ENCODE measurements around the gene PRR23E. TPM values are rescaled to one million over a fixed set of nuclear protein-coding genes. Genes with fewer than 3 reads are reported as not detected.

Gene PRR23E
- total and polyA plus RNA-seq, 2 experiments from 2014 or later: not detected

GRCh38 chr3:127150513-127151250 lies 42.2 kb upstream of the PRR23E start:
- Histone ChIP-seq H3K4me3 (no peak overlapping the region), H3K27me3 (ENCODE audit: insufficient read depth) (no peaks in the 10 kb centered on the region), H4K20me1 (replicated peaks; ENCODE audit: insufficient read depth) (no peaks in the 10 kb centered on the region), H2AFZ (no peak overlapping the region), H3K27ac (ENCODE audit: low read depth) (no peak overlapping the region), H3K4me2 (no peak overlapping the region), H3K9me2 (ENCODE audit: insufficient read depth) (peaks cover 3% of the 10 kb centered on the region; the same call in 1 of the 2 replicates), H3F3A (replicated peaks; ENCODE audit: low read depth) (no peaks in the 10 kb centered on the region), H3K36me3 (ENCODE audit: insufficient read depth) (no peaks in the 10 kb centered on the region), H3K4me1 (ENCODE audit: insufficient read depth) (no peaks in the 10 kb centered on the region), H3K79me2 (replicated peaks; ENCODE audit: insufficient read depth) (no peaks in the 10 kb centered on the region)
- peaks cover 5% of the 10 kb centered on the region for H3K9me3 Mint-ChIP-seq
- no peak overlapping the region for H3K27ac Mint-ChIP-seq
- no peaks in the 10 kb centered on the region; the same call in 2 of the 3 replicates for H3K36me3 Mint-ChIP-seq (ENCODE audit: low read depth)
- H3K27me3 Mint-ChIP-seq (ENCODE audit: insufficient read depth, low read depth, poor library complexity): peaks cover under 1% of the 10 kb centered on the region
- no peak overlapping the region for H3K4me3 Mint-ChIP-seq
- TF ChIP-seq JUNB (IDR thresholded peaks at IDR 0.05; ENCODE audit: unreplicated experiment): no peak
- H3K4me1 Mint-ChIP-seq: no peaks in the 10 kb centered on the region; the same call in 2 of the 3 replicates
- ATAC-seq: no peak
- no peak for DNase-seq (ENCODE audit: low spot score)

GRCh38 chr3:127151251-127151564 lies 41.7 kb upstream of the PRR23E start:
- TF ChIP-seq REST (IDR thresholded peaks at IDR 0.05; ENCODE audit: unreplicated experiment) (no peak), CTCF (conservative IDR thresholded peaks at IDR 0.05; ENCODE audit: low read depth in 2 of 2) (no peak), EZH2phosphoT487 (IDR thresholded peaks at IDR 0.05; ENCODE audit: unreplicated experiment) (no peak)
- H3K79me2 ChIP-seq (replicated peaks; ENCODE audit: insufficient read depth): no peaks in the 10 kb centered on the region
- peaks cover 3% of the 10 kb centered on the region; the same call in 1 of the 2 replicates for H3K9me2 ChIP-seq (ENCODE audit: insufficient read depth)
- no peaks in the 10 kb centered on the region for H3F3A ChIP-seq (replicated peaks; ENCODE audit: low read depth)
- H3K4me2 ChIP-seq: no peak overlapping the region
- no peak overlapping the region for H3K4me3 ChIP-seq
- Mint-ChIP-seq H3K27me3 (ENCODE audit: insufficient read depth, low read depth, poor library complexity) (peaks cover under 1% of the 10 kb centered on the region), H3K4me1 (no peaks in the 10 kb centered on the region; the same call in 2 of the 3 replicates), H3K27ac (no peak overlapping the region; the same call in 1 of the 2 replicates), H3K9me3 (no peaks in the 10 kb centered on the region), H3K4me3 (no peak overlapping the region), H3K36me3 (ENCODE audit: low read depth) (no peaks in the 10 kb centered on the region)
- no peaks in the 10 kb centered on the region for H3K36me3 ChIP-seq (ENCODE audit: insufficient read depth)
- no peaks in the 10 kb centered on the region for H3K4me1 ChIP-seq (ENCODE audit: insufficient read depth)
- DNase-seq (ENCODE audit: low spot score) (no peak), ATAC-seq (no peak)
- H3K27ac ChIP-seq (ENCODE audit: low read depth): no peak overlapping the region
- no peak overlapping the region for H2AFZ ChIP-seq
- H3K27me3 ChIP-seq (ENCODE audit: insufficient read depth): no peaks in the 10 kb centered on the region
- no peaks in the 10 kb centered on the region for H4K20me1 ChIP-seq (replicated peaks; ENCODE audit: insufficient read depth)

Measured in GM23338 (cell line).